HCT116 (cell line): Measurements from ENCODE around the gene VWC2L. TPM values are rescaled to one million over a fixed set of nuclear protein-coding genes. Genes with fewer than 3 reads are reported as not detected.

ENCODE experiments used
- ATAC-seq: fragments of 200-7000 bp; cut with Tn5 transposase; 2 replicates; pipeline ENCODE4 v1.9.1; 2020; ENCODE audit warnings: mild to moderate bottlenecking, moderate library complexity
- BruUV-seq: library from RNA; stranded (reverse); fragments of 400-500 nt; replicated peaks from 2 replicates; lab custom pipeline; 2021; lab: Mats Ljungman, UMichigan
- CTCF ChIA-PET: fragments of 300-600 bp; sonication (Branson Sonifier 250); formaldehyde crosslinking; loops from one replicate; lab custom pipeline; 2021; ENCODE audit warnings: antibody characterized with exemption; lab: Charles Lee
- POLR2A ChIA-PET: fragments of 300-600, 350-600 bp; sonication (Branson Sonifier 250); formaldehyde crosslinking; loops from one replicate; lab custom pipeline; 2021; ENCODE audit warnings: antibody characterized with exemption; lab: Charles Lee
- RAD21 ChIA-PET, 2 experiments: fragments of 300-600 bp; sonication (Branson Sonifier 250); formaldehyde crosslinking; loops; one replicate each; lab custom pipeline; 2023; ENCODE audit warnings: low total read pairs in 2 of 2; ENCODE audit not compliant: uncharacterized antibody in 2 of 2, unreplicated experiment in 2 of 2, low non-redundant PET in 1 of 2; lab: Charles Lee
- DNase-seq: peaks from one replicate; pipeline ENCODE4 v3.0.0-alpha.2; 2010; ENCODE audit warnings: low read depth, low spot score
- H2AFZ ChIP-seq: fragments of 200-600 bp; shearing (Covaris generic), sonication (generic); 2 replicates; pipeline ENCODE4 v1.6.1; 2017; ENCODE audit warnings: low read depth, mixed run types, mixed read lengths, antibody characterized with exemption, low read length; ENCODE audit not compliant: poor library complexity, severe bottlenecking
- H3K27ac ChIP-seq: 2 replicates; pipeline ENCODE4 v1.5.1; 2012; ENCODE audit warnings: low read depth, low read length
- H3K27me3 ChIP-seq: fragments of 200-600 bp; sonication (generic); 2 replicates; pipeline ENCODE4 v1.6.1; 2016; ENCODE audit warnings: mixed run types, low read length, mixed read lengths; ENCODE audit not compliant: insufficient read depth
- H3K36me3 ChIP-seq, 2 experiments: fragments of 200-500 bp in 1 of 2; fragments of 200-600 bp in 1 of 2; sonication (Bioruptor generic) in 1 of 2; sonication (generic) in 1 of 2; 2 replicates each; pipeline versions ENCODE4 v1.5.1 to v1.6.1; 2014 to 2016; ENCODE audit warnings: low read length in 2 of 2, inconsistent platforms in 1 of 2, mixed read lengths in 1 of 2, mixed run types in 1 of 2; ENCODE audit not compliant: insufficient read depth in 2 of 2, control insufficient read depth in 1 of 2
- H3K4me1 ChIP-seq, 2 experiments: fragments of 200-600 bp in 1 of 2; sonication (generic) in 1 of 2; 2 replicates each; pipeline versions ENCODE4 v1.5.1 to v1.6.1; 2012 to 2017; ENCODE audit warnings: low read length in 2 of 2, inconsistent platforms in 1 of 2, mild to moderate bottlenecking in 1 of 2, mixed read lengths in 1 of 2, mixed run types in 1 of 2, moderate library complexity in 1 of 2; ENCODE audit not compliant: insufficient read depth in 2 of 2, control insufficient read depth in 1 of 2
- H3K4me2 ChIP-seq: fragments of 200-600 bp; sonication (generic); 2 replicates; pipeline ENCODE4 v1.6.1; 2017; ENCODE audit warnings: mixed run types, low read length, mixed read lengths
- H3K4me3 ChIP-seq, 2 experiments: fragments of 200-600 bp in 1 of 2; sonication (generic) in 1 of 2; replicated peaks in 1 of 2; 2 replicates each; pipeline ENCODE4 v1.5.1; 2011 to 2016; ENCODE audit warnings: low read length in 2 of 2, control low read depth in 1 of 2, low read depth in 1 of 2, mild to moderate bottlenecking in 1 of 2, mixed read lengths in 1 of 2, mixed run types in 1 of 2
- H3K79me2 ChIP-seq: fragments of 200-600 bp; sonication (generic); 2 replicates; pipeline ENCODE4 v1.6.1; 2017; ENCODE audit warnings: mild to moderate bottlenecking, mixed run types, low read length, moderate library complexity, mixed read lengths; ENCODE audit not compliant: insufficient read depth
- H3K9ac ChIP-seq: fragments of 200-600 bp; sonication (generic); 2 replicates; pipeline ENCODE4 v1.6.1; 2016; ENCODE audit warnings: low read length, mixed read lengths
- H3K9me2 ChIP-seq: fragments of 200-600 bp; sonication (generic), shearing (Covaris generic); 2 replicates; pipeline ENCODE4 v1.6.1; 2017; ENCODE audit warnings: mixed run types, mild to moderate bottlenecking, moderate library complexity; ENCODE audit not compliant: insufficient read depth
- H3K9me3 ChIP-seq, 2 experiments: fragments of 200-500 bp in 1 of 2; fragments of 200-600 bp in 1 of 2; sonication (Bioruptor generic) in 1 of 2; sonication (generic) in 1 of 2; 2 replicates each; pipeline ENCODE4 v1.6.1; 2014 to 2017; ENCODE audit warnings: low read length in 2 of 2, mixed read lengths in 2 of 2, inconsistent platforms in 1 of 2, low read depth in 1 of 2, mild to moderate bottlenecking in 1 of 2, mixed run types in 1 of 2, moderate library complexity in 1 of 2; ENCODE audit not compliant: control insufficient read depth in 1 of 2, insufficient read depth in 1 of 2
- H4K20me1 ChIP-seq: fragments of 200-600 bp; sonication (generic), shearing (Covaris generic); 2 replicates; pipeline ENCODE4 v1.6.1; 2017; ENCODE audit warnings: mixed run types, mild to moderate bottlenecking, moderate library complexity; ENCODE audit not compliant: insufficient read depth
- ATF3 ChIP-seq: IDR thresholded peaks from 2 replicates; pipeline ENCODE4 v1.6.1; 2012
- CBX3 ChIP-seq: IDR thresholded peaks from 2 replicates; pipeline ENCODE4 v1.6.1; 2012; ENCODE audit warnings: low read depth
- CEBPB ChIP-seq: IDR thresholded peaks from 2 replicates; pipeline ENCODE4 v1.6.1; 2012; ENCODE audit warnings: low read depth
- EGR1 ChIP-seq: IDR thresholded peaks from 2 replicates; pipeline ENCODE4 v1.6.1; 2012; ENCODE audit warnings: low read depth
- ELF1 ChIP-seq: IDR thresholded peaks from 2 replicates; pipeline ENCODE4 v1.6.1; 2012; ENCODE audit warnings: low read depth, borderline replicate concordance
- EZH2 ChIP-seq: fragments of 200-600 bp; sonication (generic); IDR thresholded peaks from 2 replicates; pipeline ENCODE4 v1.6.1; 2017; ENCODE audit warnings: antibody characterized with exemption, mixed run types
- EZH2phosphoT487 ChIP-seq: fragments of 200-600 bp; IDR thresholded peaks from 2 replicates; pipeline ENCODE4 v1.6.1; 2018; ENCODE audit warnings: antibody characterized with exemption, borderline replicate concordance
- FOSL1 ChIP-seq: IDR thresholded peaks from 2 replicates; pipeline ENCODE4 v1.6.1; 2012; ENCODE audit warnings: low read depth
- JUND ChIP-seq: IDR thresholded peaks from 2 replicates; pipeline ENCODE4 v1.6.1; 2012
- MAX ChIP-seq: IDR thresholded peaks from 2 replicates; pipeline ENCODE4 v1.6.1; 2012
- POLR2A ChIP-seq: IDR thresholded peaks from 2 replicates; pipeline ENCODE4 v1.7.0; 2011; ENCODE audit warnings: borderline replicate concordance; ENCODE audit not compliant: insufficient read depth, insufficient read length; ENCODE audit errors: extremely low read depth
- POLR2AphosphoS5 ChIP-seq: IDR thresholded peaks from 2 replicates; pipeline ENCODE4 v1.6.1; 2011; ENCODE audit warnings: mild to moderate bottlenecking, low read depth, low read length, moderate library complexity
- RAD21 ChIP-seq: IDR thresholded peaks from 2 replicates; pipeline ENCODE4 v1.6.1; 2012; ENCODE audit warnings: low read depth, mild to moderate bottlenecking
- REST ChIP-seq: IDR thresholded peaks from 2 replicates; pipeline ENCODE4 v1.6.1; 2012; ENCODE audit warnings: low read depth
- SIN3A ChIP-seq: IDR thresholded peaks from 2 replicates; pipeline ENCODE4 v1.6.1; 2012; ENCODE audit warnings: low read depth
- TCF7L2 ChIP-seq: IDR thresholded peaks from 2 replicates; pipeline ENCODE4 v1.7.0; 2011; ENCODE audit warnings: borderline replicate concordance, inconsistent platforms; ENCODE audit not compliant: insufficient read depth, insufficient read length; ENCODE audit errors: extremely low read depth
- YY1 ChIP-seq: IDR thresholded peaks from 2 replicates; pipeline ENCODE4 v1.6.1; 2011; ENCODE audit warnings: low read length, low read depth, moderate library complexity, mild to moderate bottlenecking; ENCODE audit not compliant: insufficient replicate concordance; ENCODE audit errors: extremely low read depth
- ZNF274 ChIP-seq: fragments of 200-500 bp; sonication (Bioruptor generic); IDR thresholded peaks from 2 replicates; pipeline ENCODE4 v1.6.1; 2014; ENCODE audit warnings: mild to moderate bottlenecking, low read depth, low read length, inconsistent platforms
- intact Hi-C: fragments of 100-400 bp; cut with micrococcal nuclease; formaldehyde crosslinking; loops from 2 replicates; pipeline ENCODE4 v1.10.0; 2022
- total RNA-seq: library from RNA; stranded (reverse); gene quantifications from one replicate; pipeline ENCODE4 v1.2.1, GENCODE V29; 2021; ENCODE audit not compliant: unreplicated experiment
- TF ChIP-seq, protein P1 (sequence below): IDR thresholded peaks from 2 replicates; pipeline ENCODE4 v1.6.1; 2011; ENCODE audit warnings: mild to moderate bottlenecking, low read length, moderate library complexity; ENCODE audit not compliant: insufficient replicate concordance; ENCODE audit errors: extremely low read depth
- TF ChIP-seq, protein P2 (sequence below), 3 experiments: fragments of 200-600 bp in 1 of 3; sonication (generic) in 1 of 3; IDR thresholded peaks in 2 of 3; conservative IDR thresholded peaks in 1 of 3; 2 replicates each; pipeline ENCODE4 v1.5.1; 2012 to 2017; ENCODE audit warnings: low read depth in 2 of 3, low read length in 2 of 3, antibody characterized with exemption in 1 of 3, borderline replicate concordance in 1 of 3, control low read depth in 1 of 3, mild to moderate bottlenecking in 1 of 3, mixed read lengths in 1 of 3, mixed run types in 1 of 3, moderate library complexity in 1 of 3; ENCODE audit not compliant: insufficient read depth in 1 of 3

The VWC2L gene
- total RNA-seq, 1 experiment from 2014 or later: not detected

DNA sequence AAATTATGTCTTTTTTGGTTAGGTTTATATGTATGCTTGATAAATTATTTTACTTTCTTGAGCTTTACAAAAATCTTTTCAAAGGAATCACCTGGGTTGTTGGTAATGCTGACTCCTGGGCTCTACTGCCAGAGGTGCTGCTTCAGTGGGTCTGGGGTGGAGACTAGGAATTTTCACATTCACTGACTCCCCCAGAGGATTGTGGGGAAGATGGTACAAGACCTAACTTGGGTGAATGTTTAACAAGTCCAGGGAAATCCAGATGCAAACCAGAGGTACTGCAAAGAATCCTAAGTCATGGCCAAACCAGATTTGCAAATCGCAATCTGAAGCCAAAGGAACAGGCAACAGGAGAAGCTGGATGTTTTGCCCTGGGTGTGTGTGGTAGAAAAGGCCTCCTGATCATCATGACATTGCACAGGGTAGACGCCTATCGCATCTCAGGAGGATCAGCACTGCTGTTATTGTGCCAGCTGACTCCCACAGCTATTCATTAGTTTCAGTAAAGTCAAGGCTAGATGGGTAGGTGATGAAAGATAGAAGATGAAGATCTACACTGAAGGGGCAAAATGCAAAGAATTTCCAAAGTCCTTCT lies 213.4 kb downstream of the VWC2L start:
- no peaks in the 10 kb centered on the region for H3K79me2 ChIP-seq
- H3K27me3 ChIP-seq: no peaks in the 10 kb centered on the region
- intact Hi-C loops: no loop called here
- H3K9me2 ChIP-seq: no peaks in the 10 kb centered on the region
- no peak overlapping the region for H3K4me3 ChIP-seq
- no TSS peak for BruUV-seq
- no peak overlapping the region for H3K4me2 ChIP-seq
- no peaks in the 10 kb centered on the region for H4K20me1 ChIP-seq
- H3K4me1 ChIP-seq: no peaks in the 10 kb centered on the region
- DNase-seq: no peak
- no peaks in the 10 kb centered on the region for H3K36me3 ChIP-seq
- ChIA-PET RAD21 (no interaction called here), CTCF (no interaction called here), POLR2A (no interaction called here)
- TF ChIP-seq FOSL1 (no peak), REST (no peak), ZNF274 (no peak), TCF7L2 (no peak), ELF1 (no peak), EGR1 (no peak), EZH2phosphoT487 (no peak), POLR2A (no peak), POLR2AphosphoS5 (no peak), YY1 (no peak), ATF3 (no peak), RAD21 (no peak), CEBPB (no peak), JUND (no peak), CBX3 (no peak), MAX (no peak), SIN3A (no peak), EZH2 (no peak)
- TF ChIP-seq, protein P1, sequence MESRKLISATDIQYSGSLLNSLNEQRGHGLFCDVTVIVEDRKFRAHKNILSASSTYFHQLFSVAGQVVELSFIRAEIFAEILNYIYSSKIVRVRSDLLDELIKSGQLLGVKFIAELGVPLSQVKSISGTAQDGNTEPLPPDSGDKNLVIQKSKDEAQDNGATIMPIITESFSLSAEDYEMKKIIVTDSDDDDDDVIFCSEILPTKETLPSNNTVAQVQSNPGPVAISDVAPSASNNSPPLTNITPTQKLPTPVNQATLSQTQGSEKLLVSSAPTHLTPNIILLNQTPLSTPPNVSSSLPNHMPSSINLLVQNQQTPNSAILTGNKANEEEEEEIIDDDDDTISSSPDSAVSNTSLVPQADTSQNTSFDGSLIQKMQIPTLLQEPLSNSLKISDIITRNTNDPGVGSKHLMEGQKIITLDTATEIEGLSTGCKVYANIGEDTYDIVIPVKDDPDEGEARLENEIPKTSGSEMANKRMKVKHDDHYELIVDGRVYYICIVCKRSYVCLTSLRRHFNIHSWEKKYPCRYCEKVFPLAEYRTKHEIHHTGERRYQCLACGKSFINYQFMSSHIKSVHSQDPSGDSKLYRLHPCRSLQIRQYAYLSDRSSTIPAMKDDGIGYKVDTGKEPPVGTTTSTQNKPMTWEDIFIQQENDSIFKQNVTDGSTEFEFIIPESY: no peak
- TF ChIP-seq, protein P2, sequence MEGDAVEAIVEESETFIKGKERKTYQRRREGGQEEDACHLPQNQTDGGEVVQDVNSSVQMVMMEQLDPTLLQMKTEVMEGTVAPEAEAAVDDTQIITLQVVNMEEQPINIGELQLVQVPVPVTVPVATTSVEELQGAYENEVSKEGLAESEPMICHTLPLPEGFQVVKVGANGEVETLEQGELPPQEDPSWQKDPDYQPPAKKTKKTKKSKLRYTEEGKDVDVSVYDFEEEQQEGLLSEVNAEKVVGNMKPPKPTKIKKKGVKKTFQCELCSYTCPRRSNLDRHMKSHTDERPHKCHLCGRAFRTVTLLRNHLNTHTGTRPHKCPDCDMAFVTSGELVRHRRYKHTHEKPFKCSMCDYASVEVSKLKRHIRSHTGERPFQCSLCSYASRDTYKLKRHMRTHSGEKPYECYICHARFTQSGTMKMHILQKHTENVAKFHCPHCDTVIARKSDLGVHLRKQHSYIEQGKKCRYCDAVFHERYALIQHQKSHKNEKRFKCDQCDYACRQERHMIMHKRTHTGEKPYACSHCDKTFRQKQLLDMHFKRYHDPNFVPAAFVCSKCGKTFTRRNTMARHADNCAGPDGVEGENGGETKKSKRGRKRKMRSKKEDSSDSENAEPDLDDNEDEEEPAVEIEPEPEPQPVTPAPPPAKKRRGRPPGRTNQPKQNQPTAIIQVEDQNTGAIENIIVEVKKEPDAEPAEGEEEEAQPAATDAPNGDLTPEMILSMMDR (IDR thresholded peaks at IDR 0.05 in 2 of 3, conservative IDR thresholded peaks at IDR 0.05 in 1 of 3; ENCODE audit: borderline replicate concordance in 1 of 3, insufficient read depth in 1 of 3, low read depth in 2 of 3, low read length in 2 of 3): no peak
- H2AFZ ChIP-seq: no peak overlapping the region
- no peaks in the 10 kb centered on the region for H3K9me3 ChIP-seq
- no peak overlapping the region for H3K27ac ChIP-seq
- ATAC-seq: no peak
- H3K9ac ChIP-seq: no peak overlapping the region
